GM21447 (cell line): Measurements from ENCODE around the gene LONRF3.

Experiments used
- ATAC-seq: cut with Tn5 transposase; IDR thresholded peaks from one replicate; pipeline ENCODE4 v1.9.1; 2021; ENCODE audit not compliant: unreplicated experiment

Gene LONRF3

DNA sequence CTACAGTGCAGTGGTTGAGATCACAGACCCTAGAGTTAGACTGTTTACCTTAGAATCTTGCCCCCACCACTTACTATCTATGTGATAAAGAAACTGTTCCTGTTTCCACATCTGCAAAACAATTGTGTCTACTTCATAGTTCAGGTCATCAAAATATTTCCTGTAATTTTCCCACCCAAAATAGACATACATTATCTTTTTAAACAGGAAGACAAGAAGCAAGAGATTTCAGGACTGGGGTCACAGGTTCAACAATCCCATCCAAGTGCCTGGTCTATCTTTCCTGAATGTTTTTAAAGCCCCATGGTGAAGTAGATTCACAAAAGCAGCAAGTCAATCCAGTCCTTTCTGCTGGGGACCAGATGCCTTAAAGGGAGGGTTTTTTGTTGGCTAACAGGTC, 56.6 kb downstream of the LONRF3 start:
- no peak for ATAC-seq

DNA sequence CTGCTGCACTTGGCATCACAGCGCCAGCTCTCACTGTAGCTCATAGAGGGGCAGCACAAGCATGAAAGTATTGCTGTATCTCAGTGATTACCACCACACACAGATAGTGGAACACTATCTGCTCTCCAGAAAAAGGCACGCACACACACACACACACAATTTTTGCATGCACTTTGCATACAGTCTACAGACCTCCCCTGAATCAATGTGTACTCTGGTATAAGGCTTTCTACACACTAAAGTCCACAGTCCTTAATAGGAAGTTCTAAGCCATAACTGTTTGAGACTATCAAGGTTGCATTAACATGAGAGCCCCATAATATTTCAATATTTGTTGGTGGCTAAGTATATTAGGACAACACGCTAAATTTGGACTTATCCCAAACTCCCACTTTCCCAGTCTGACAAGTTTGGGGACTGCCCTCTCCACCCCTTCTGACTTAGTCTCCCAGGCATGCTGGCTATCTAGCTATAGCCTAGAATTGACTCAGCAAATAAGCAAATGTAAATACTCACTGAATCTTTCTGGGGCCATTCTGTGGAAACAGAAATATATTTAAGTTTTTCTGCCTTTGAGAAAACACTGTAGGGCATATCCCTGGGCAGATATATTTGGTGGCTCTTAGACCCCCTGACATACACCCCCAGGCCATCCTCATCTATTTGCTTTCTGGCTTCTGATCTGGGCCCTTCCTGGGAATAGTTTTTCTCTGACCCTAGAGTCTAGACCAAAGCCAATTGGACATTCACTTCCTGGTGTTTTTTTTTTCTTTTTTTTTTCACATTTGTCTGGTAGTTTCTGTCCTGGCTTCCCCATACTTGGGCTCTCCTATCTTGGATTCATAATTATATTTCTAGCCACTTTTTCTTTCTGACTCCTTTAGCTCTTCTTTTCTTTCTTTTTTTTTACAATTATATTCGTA, 62.0 kb downstream of the LONRF3 start:
- ATAC-seq = no peak

- no peak for ATAC-seq
These were observed 66.0 kb downstream of the LONRF3 start for GRCh38 chrX:119040432-119040831.

DNA sequence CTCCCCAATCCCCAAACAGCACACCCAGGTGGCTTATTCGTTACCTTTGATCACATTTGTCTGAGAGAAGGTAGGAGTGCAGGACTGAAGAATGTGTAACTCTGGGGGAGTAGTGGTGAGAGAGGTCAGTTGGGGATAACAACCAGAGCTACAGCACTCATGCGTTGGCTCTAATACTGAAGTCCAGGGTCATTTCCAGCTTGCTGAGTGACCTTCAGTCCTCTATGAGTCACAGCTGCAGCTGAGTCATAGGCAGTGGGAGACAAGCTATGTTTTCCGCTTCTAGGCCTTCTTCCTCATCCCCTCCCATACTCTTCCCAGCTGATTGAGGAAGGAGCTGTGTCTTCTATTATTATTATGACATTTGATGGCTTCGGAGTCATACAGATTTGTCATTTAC, 66.8 kb downstream of the LONRF3 start:
- ATAC-seq = no peak

DNA sequence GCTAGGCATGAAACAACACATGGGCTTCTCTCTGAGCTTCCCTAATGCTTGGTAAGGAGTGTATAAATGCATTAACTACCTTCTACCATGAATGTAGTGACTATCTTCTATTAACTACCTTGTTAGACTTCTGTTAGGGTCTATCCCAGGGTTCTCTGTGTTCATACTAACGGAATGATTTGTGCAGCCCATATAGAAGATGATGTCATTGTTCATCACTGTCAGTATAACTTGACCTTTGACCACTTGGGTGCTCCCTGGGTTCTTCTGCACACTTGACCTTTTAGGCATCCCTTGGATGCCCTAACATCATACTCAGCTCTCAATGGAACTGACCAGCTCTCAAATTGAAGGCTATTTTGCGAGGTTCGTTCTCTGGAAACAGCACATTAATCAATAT, 67.6 kb downstream of the LONRF3 start:
- ATAC-seq = no peak

DNA sequence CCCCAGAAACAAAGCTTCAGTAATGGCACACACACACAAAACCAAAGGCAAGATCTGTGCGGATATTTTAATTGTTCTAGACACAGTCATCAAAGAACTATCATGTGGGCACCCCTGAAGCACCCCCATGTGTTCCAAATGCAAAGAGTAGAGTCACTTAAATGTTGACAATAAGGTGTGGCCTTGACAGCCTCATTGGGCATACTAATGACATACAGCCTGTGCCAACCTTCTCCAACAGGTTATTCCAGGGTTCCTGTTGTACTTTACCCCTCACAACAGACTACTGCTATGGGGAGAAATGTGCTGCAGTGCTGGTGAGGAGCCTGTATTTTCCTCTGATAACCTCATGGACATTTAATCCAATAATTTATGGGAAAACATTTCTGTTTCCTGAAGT, 68.6 kb downstream of the LONRF3 start:
- no peak for ATAC-seq

- ATAC-seq = no peak
These were observed 71.5 kb downstream of the LONRF3 start for GRCh38 chrX:119045884-119046283.

- no peak for ATAC-seq
These were observed 81.3 kb downstream of the LONRF3 start for GRCh38 chrX:119055687-119056086.

GRCh38 chrX:119062750-119063374, 88.4 kb downstream of the LONRF3 start:
- ATAC-seq = no peak

DNA sequence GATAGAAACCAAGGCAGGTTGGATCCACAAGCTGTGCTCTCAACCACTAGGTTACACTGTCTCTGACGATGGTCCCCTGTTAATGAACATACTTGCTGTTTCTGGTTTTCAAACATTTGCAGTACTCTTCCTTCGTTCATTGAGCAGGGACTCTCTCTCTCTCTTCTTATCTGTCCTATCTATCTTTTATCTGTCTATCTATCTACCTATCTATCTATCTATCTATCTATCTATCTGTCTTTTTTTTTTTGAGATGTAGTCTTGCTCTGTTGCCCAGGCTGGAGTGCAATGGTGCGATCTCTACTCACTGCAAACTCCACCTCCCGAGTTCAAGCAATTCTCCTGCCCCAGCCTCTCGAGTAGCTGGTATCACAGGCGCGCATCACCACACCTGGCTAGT, 89.0 kb downstream of the LONRF3 start:
- no peak for ATAC-seq

DNA sequence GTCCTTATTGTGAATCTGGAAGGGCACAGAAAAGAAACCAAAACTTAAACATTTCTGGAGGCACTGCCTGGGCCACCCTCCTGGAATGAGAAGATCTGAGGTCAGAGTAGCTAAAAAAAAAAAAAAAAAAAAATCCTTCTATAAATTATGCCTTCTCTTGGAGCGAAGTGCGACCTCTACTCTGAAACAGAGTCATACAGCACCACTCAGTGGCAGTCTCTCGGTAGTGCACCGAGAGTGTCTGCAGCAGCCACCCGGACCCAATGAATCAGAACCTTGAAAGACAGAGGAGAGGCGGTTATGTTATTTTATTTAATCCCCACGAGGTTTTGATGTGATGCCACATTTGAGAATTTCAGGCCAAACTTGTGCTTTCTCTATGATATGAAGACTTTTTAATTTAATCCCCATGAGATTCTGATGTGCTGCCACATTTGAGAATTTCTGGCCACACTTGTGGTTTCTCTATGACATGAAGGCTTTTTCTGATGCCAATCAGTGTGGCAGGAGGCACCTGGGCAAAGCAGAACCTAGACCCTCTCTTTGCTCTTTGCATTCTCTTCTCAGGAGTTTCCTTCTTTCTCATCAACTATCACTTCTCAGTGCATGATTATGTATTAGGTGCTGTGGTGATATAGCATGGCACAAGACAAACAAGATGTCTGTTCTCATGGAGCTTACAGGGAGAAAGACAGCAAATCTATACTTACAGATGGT, 92.8 kb downstream of the LONRF3 start:
- no peak for ATAC-seq
